ENCODE measurements around the gene AGO3.
A peak's percentile ranks its signal among the peaks of the same experiment; 100 is the strongest.
"Not testable (repeated sequence)": the region's sequence is repeated elsewhere in the genome, so short reads cannot be mapped to it uniquely, and the experiment has no call there.

Gene AGO3

GRCh38 chr1:36023098-36023769 lies 92.3 kb downstream of the AGO3 start:
- peak overlapping the region; percentile 60 for H3K4me3 ChIP-seq (ENCODE audit: low read depth, low read length)

GRCh38 chr1:36024024-36024423 lies 93.1 kb downstream of the AGO3 start:
- DNase-seq (ENCODE audit: low read depth) = not testable (repeated sequence)
- peak overlapping the region; percentile 60 for H3K4me3 ChIP-seq (ENCODE audit: low read depth, low read length)

More at GRCh38 chr1:36023098-36023769, 92.3 kb downstream of the AGO3 start:
- DNase-seq (ENCODE audit: low read depth) = peak; percentile 92
- no peak for TF ChIP-seq CTCF (IDR thresholded peaks at IDR 0.05; ENCODE audit: insufficient read depth, low read depth, low read length, missing control alignments)

- H3K4me3 ChIP-seq (ENCODE audit: low read depth, low read length) = no peak overlapping the region
Measured at GRCh38 chr1:36024847-36025246, 93.9 kb downstream of the AGO3 start.

GRCh38 chr1:36027766-36028165 lies 96.9 kb downstream of the AGO3 start:
- no peak for TF ChIP-seq CTCF (IDR thresholded peaks at IDR 0.05; ENCODE audit: insufficient read depth, low read depth, low read length, missing control alignments)
- DNase-seq (ENCODE audit: low read depth) = no peak
- H3K4me3 ChIP-seq (ENCODE audit: low read depth, low read length) = no peak overlapping the region

More at GRCh38 chr1:36024847-36025246, 93.9 kb downstream of the AGO3 start:
- TF ChIP-seq CTCF (IDR thresholded peaks at IDR 0.05; ENCODE audit: insufficient read depth, low read depth, low read length, missing control alignments) = no peak
- no peak for DNase-seq (ENCODE audit: low read depth)

- DNase-seq (ENCODE audit: low read depth) = no peak
- H3K4me3 ChIP-seq (ENCODE audit: low read depth, low read length) = no peak overlapping the region
- TF ChIP-seq CTCF (IDR thresholded peaks at IDR 0.05; ENCODE audit: insufficient read depth, low read depth, low read length, missing control alignments) = no peak
Measured at GRCh38 chr1:36031441-36031840, 100.5 kb downstream of the AGO3 start.

- TF ChIP-seq CTCF (IDR thresholded peaks at IDR 0.05; ENCODE audit: insufficient read depth, low read depth, low read length, missing control alignments) = no peak
- no peak for DNase-seq (ENCODE audit: low read depth)
Measured at GRCh38 chr1:36034692-36035091, 103.8 kb downstream of the AGO3 start.

GRCh38 chr1:36035154-36035553 lies 104.2 kb downstream of the AGO3 start:
- no peak for DNase-seq (ENCODE audit: low read depth)
- TF ChIP-seq CTCF (IDR thresholded peaks at IDR 0.05; ENCODE audit: insufficient read depth, low read depth, low read length, missing control alignments) = no peak
- H3K4me3 ChIP-seq (ENCODE audit: low read depth, low read length) = no peak overlapping the region

More at GRCh38 chr1:36034692-36035091, 103.8 kb downstream of the AGO3 start:
- no peak overlapping the region for H3K4me3 ChIP-seq (ENCODE audit: low read depth, low read length)
